NCI-H1048 (cell line): ENCODE data around the gene PLD5.
A peak's percentile ranks its signal among the peaks of the same experiment; 100 is the strongest.
"Not testable (repeated sequence)": the region's sequence is repeated elsewhere in the genome, so short reads cannot be mapped to it uniquely, and the experiment has no call there.

Experiments
- DNase-seq: peaks from one replicate; lab custom pipeline; 2025; lab: John Stamatoyannopoulos, UW

PLD5 gene

GRCh38 chr1:242147096-242147976 is 377.2 kb downstream of the PLD5 start:
- no peak for DNase-seq

GRCh38 chr1:242146652-242147051 is 377.8 kb downstream of the PLD5 start:
- DNase-seq: no peak

- no peak for DNase-seq
Measured at GRCh38 chr1:242140836-242141235, 383.7 kb downstream of the PLD5 start.

- no peak for DNase-seq
Measured at GRCh38 chr1:242139986-242140385, 384.5 kb downstream of the PLD5 start.

GRCh38 chr1:242139442-242139841 is 385.1 kb downstream of the PLD5 start:
- no peak for DNase-seq

- DNase-seq: no peak
Measured at GRCh38 chr1:242133796-242134195, 390.7 kb downstream of the PLD5 start.

GRCh38 chr1:242133351-242133750 is 391.1 kb downstream of the PLD5 start:
- DNase-seq: no peak

- DNase-seq: no peak
Measured at GRCh38 chr1:242132121-242132817, 392.2 kb downstream of the PLD5 start.

GRCh38 chr1:242128951-242129502 is 395.5 kb downstream of the PLD5 start:
- DNase-seq: peak; percentile 34

GRCh38 chr1:242120432-242120831 is 404.1 kb downstream of the PLD5 start:
- DNase-seq: no peak

- DNase-seq: no peak
Measured at GRCh38 chr1:242100921-242101320, 423.6 kb downstream of the PLD5 start.

- DNase-seq: not testable (repeated sequence)
Measured at GRCh38 chr1:242097283-242097682, 427.2 kb downstream of the PLD5 start.

- DNase-seq: no peak
Measured at GRCh38 chr1:242093116-242093515, 431.4 kb downstream of the PLD5 start.

GRCh38 chr1:242089911-242090310 is 434.6 kb downstream of the PLD5 start:
- no peak for DNase-seq

GRCh38 chr1:242088875-242089274 is 435.6 kb downstream of the PLD5 start:
- no peak for DNase-seq

- DNase-seq: no peak
Measured at GRCh38 chr1:242086706-242087105, 437.8 kb downstream of the PLD5 start.

GRCh38 chr1:242086093-242086492 is 438.4 kb downstream of the PLD5 start:
- DNase-seq: no peak

GRCh38 chr1:242083742-242084141 is 440.8 kb downstream of the PLD5 start:
- DNase-seq: no peak

GRCh38 chr1:242081446-242081845 is 443.1 kb downstream of the PLD5 start:
- no peak for DNase-seq

GRCh38 chr1:242065813-242066212 is 458.7 kb downstream of the PLD5 start:
- no peak for DNase-seq

GRCh38 chr1:242062271-242062670 is 462.2 kb downstream of the PLD5 start:
- no peak for DNase-seq

- no peak for DNase-seq
Measured at GRCh38 chr1:242059976-242060375, 464.5 kb downstream of the PLD5 start.

- not testable (repeated sequence) for DNase-seq
Measured at GRCh38 chr1:242058582-242058981, 465.9 kb downstream of the PLD5 start.
